Measurements from ENCODE around the gene TMCO4.

DNA sequence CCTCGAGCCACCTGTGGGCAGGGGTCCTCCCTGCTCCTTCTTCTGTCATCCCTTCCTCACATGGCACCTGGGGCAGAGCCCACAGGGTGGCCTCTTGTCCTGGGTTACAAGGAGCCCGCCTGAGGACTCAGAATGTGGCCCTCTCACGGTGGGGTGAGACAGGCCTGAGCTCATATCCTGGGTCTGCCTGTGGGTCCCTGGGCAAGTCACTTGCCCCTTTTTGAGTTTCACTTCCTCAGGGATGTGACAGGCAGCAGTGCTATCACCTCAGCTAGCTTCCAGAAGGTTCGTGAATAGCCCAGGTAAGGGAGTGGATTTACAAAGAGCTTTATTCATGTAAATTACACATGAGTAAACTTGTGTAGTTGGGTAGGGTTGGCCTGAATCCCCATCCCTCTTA, 101.5 kb downstream of the TMCO4 start:
- TF ChIP-seq, protein P1, sequence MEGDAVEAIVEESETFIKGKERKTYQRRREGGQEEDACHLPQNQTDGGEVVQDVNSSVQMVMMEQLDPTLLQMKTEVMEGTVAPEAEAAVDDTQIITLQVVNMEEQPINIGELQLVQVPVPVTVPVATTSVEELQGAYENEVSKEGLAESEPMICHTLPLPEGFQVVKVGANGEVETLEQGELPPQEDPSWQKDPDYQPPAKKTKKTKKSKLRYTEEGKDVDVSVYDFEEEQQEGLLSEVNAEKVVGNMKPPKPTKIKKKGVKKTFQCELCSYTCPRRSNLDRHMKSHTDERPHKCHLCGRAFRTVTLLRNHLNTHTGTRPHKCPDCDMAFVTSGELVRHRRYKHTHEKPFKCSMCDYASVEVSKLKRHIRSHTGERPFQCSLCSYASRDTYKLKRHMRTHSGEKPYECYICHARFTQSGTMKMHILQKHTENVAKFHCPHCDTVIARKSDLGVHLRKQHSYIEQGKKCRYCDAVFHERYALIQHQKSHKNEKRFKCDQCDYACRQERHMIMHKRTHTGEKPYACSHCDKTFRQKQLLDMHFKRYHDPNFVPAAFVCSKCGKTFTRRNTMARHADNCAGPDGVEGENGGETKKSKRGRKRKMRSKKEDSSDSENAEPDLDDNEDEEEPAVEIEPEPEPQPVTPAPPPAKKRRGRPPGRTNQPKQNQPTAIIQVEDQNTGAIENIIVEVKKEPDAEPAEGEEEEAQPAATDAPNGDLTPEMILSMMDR (IDR thresholded peaks at IDR 0.05; ENCODE audit: control extremely low read depth in 1 of 3, insufficient read depth in 1 of 3, low read depth in 1 of 3, low read length in 3 of 3) = no peak
- TF ChIP-seq CBX5 (IDR thresholded peaks at IDR 0.05; ENCODE audit: low read depth, low read length) (no peak), CREB1 (IDR thresholded peaks at IDR 0.05) (no peak)

All from H1 (cell line).